Measurements from ENCODE around the gene IGF2R.
"Not testable (repeated sequence)": the region's sequence is repeated elsewhere in the genome, so short reads cannot be mapped to it uniquely, and the experiment has no call there.

IGF2R gene

DNA sequence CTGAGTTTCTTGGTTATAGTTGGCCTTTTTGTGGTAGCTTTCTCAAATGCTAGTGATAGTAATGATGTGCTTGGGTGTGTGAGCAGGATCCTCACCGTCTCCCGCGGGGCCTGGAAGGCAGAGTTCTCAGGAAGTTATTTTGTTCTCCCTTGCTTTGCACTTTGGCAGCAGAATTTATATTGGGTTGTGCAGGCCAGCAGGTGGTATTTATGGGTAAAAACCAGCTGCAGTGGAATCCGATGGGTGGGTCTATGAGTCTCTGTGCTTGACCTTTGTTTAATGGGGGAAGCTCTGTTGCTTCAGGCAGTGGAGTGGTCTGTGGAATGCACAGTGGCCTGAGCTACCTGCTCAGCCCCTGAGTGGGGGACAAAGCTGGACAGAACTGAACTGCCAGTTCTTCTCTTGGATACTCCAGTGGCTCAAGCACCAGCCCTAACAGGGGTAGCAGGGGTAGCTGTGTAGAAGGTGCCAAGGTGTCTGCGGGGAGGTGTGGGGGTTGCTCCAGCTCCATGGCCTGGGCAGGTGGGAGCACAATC, 27.3 kb downstream of the IGF2R start:
- in situ Hi-C loops (cut with MboI; ENCODE audit: low sequenced_read_pairs) = no loop called here

DNA sequence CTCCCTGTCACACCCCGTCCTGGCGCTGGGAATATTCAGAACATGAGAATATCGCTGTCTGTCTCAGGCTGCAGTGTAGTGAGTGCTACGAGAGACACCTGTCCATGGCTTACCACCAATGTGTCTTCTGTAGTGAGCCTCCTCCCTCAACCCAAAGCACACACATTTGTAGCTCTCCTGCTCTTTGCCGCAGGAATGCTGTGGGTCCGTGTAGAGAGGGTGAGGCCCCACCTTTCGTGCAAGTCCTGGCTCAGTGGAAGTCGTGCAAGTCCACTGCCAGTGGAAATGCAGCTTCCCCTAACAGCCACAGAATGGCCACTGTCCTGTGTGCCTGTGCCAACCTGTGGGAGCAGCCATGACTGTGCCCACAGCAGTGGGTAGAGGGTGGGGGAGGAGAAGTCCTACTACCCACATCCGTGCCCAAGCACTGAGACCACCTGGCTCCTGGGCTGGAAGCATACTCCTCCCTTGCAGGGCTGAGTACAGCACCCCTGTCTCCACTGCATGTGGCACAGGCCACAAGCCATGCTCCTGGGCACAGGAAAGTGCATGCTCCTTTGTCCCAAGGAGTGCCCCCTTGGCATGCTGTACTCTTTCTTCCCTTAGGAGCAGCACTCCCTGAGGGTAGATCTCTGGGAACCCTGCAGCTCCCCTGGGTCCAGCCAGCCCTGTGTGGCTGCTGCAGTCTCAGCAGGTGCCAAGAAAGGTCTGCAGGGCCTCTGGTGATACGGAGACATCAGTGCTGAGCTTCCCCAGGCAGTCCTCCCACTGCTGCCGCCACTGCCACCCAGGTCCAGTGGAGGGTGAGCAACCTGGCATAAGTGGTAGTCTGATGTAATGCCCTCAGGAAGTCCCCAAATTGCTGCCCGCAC, 28.0 kb downstream of the IGF2R start:
- in situ Hi-C loops (cut with MboI; ENCODE audit: low sequenced_read_pairs) = no loop called here

DNA sequence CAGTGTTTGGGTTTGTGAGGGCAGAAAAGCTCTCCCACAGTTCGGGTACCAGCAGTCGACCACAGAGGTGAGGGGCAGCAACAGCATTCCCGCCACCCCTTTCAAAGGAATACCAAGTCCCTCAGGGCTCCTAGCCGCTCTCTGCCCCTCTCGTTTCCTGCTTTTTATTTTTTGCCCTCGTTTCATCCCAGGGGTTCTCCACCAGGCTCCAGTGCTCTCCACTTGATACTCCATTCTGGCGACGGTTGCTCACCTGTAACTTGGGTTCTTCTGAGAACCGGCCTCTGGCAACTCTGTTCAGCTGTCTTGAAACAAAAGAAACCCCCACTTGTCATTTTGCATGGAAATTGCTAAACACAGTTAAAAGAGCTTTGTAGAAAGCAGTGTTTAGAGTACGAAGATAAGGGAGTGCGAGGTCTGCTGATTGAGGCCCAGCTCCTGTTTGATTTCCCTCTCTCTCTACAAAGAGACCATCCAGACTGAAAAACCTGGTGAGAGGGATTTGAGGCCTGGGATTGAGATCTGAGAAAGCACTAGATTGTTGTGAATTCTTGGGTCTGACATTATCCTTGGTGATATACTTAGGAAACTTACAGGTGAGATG, 28.7 kb downstream of the IGF2R start:
- in situ Hi-C loops (cut with MboI; ENCODE audit: low sequenced_read_pairs) = no loop called here

DNA sequence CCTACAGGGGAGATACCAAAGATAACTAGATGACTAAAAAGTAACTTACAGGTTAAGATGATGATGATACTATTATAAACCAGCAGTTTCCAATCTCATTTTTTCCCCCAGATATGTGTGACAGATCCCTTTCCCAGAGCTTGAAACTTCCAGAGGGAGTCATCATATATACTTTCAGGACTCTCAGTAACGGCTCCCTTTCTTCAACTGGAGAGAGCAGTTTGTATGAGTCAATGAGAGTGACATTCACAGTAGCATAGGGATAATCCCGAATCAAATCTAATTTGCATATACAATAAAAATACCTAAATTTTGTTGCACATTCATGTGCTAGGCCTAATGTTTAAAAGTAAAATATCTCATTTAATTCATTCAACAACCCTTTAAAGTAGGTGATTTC, 29.7 kb downstream of the IGF2R start:
- in situ Hi-C loops (cut with MboI; ENCODE audit: low sequenced_read_pairs) = no loop called here

DNA sequence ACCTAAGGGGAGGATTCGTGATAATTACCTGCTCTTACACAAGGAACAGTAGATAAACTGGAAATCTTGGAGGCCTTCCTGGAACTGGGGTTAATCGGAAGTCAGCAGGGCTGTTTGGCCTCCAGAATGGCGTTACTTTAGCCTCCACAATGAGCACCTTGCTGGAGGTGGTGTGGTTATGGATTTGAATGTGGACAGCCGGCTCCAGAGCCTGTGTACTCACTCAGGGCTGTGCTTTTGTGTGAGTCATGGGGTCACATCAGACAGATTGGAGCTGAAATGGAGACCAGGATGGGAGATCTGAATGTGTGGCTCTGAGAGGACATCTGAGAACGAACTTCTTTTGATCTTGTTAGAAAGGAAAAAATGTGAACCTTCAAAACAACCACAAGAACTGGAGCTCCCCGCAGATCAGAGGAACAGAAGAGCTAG, 30.4 kb downstream of the IGF2R start:
- in situ Hi-C loops (cut with MboI; ENCODE audit: low sequenced_read_pairs) = no loop called here

DNA sequence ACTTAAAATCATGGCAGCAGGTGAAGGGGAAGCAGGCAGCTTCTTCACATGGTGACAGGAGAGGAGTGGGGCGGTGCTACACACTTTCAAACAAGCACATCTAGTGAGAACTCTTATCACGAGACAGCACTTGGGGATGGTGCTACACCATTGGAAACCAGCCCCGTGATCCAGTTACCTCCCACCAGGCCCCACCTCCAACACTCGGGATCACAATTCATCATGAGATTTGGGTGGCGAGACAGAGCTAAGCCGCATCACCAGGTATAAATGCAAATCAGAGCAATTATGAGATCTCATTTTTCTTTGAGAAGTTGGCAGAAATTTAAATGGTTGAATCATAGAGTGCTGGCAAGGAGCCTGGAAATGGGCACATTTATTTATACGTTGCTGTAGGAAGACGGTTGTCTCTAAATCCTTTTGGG, 31.4 kb downstream of the IGF2R start:
- in situ Hi-C loops (cut with MboI; ENCODE audit: low sequenced_read_pairs) = no loop called here

DNA sequence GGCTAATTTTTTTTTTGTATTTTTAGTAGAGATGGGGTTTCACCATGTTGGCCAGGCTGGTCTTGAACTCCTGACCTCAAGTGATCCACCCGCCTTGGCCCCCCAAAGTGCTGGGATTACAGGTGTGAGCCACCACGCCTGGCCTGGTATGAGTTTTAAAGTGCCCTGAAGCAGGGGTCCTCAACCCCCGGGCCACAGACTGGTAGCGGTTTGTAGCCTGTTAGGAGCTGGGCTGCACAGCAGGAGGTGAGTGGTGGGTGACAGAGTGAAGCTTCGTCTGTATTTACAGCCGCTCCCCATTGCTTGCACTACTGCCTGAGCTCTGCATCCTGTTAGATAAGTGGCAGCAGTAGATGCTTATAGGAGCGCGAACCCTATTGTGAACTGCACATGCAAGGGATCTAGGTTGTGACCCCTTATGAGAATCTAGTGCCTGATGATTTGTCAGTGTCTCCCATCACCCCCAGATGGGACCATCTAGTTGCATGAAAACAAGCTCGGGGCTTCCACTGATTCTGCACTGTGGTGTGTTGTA, 32.1 kb downstream of the IGF2R start:
- in situ Hi-C loops (cut with MboI; ENCODE audit: low sequenced_read_pairs) = not testable (repeated sequence)

DNA sequence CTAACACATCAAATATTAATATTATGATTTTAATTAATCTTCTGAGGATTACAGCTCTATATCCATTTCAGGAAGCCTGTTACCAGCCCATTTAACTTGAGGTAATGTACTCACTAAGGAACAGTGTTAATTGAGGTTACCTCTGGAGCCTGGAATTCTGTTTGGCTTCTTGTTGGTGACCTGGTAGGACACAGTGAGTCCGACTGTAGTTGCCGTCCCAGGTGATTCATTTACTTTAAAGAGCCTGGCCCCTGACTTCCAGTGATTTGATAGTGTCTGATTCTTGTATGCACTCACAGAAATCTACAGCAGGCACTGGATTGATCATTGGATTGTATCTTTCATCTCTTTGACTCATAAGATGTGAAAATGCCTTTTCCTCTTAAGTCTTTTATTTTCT, 34.0 kb downstream of the IGF2R start:
- in situ Hi-C loops (cut with MboI; ENCODE audit: low sequenced_read_pairs) = no loop called here

DNA sequence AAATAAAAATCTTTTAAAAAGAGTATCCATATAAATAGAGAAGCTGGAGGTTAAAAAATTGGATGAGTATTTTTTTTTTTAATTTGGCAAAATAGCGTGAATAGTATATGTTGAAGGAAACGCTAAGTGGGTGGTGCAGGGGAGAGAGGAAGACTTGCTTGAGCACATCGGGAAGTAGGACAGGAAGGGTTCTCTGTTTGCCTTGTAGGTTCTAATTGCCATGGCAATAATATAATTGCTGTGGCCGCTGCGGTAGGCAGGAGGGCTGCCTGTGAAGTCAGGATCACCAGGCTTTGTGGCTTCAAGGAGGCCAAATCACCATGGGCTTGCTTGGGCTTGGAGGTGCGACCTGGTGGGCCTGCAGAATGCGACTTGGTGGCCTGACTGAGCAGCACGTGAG, 35.1 kb downstream of the IGF2R start:
- in situ Hi-C loops (cut with MboI; ENCODE audit: low sequenced_read_pairs) = no loop called here

DNA sequence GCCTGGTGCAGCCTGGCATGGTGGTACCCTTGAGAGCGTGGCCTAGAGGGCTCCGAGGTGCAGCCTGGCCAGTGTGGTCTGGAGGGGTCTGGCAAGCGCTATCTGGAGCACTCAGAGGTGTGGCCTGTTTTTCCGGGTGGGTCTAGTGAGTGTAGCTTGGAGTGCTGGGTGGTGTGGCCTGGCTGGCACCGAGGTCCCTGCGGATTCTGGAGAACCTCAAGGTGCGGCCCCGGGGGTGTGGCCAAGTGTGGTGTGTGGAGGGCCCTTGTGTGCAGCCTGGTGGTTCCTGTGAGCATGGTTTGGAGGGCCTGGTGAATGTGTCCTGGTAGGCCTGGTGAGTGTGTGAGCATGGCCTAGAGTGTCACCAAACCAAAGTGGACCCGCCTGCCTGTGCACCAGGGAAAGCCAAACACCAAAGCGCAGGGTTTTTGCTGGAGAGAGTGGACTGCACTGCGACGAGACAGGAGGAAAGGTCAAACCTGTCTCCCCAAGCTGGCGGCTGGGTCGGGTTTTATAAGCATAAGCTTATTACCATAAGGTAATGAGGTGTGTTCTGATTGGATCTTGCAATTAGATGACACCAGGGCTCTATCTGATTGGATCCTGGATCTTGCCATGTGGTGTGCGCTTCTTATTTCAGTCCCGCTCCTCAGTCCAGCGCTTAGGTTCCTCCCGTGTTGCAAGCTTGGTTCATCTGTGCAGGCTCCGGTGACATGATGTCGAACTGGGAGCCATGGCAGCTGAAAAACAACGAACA, 35.7 kb downstream of the IGF2R start:
- in situ Hi-C loops (cut with MboI; ENCODE audit: low sequenced_read_pairs) = no loop called here

DNA sequence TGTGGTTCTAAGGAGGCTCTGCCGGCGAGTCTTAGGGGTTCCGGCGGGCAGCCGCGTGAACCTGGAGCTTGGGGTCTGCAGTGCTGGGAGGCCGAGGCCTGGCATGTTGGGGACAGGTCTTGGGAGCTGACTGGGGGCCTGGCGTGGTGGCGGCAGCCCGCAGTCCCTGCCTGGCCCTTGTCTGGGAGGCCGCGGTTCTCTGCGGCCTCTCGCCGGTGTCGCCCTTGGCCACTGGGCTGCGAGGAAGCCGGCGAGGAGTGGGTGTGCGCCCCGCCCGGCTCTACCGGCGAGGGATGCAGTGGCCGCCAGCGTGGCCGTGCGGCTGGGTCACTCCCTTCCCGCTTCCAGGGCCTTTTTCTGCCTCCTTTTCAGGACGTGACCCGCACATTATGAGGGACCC, 36.3 kb downstream of the IGF2R start:
- in situ Hi-C loops (cut with MboI; ENCODE audit: low sequenced_read_pairs) = no loop called here

DNA sequence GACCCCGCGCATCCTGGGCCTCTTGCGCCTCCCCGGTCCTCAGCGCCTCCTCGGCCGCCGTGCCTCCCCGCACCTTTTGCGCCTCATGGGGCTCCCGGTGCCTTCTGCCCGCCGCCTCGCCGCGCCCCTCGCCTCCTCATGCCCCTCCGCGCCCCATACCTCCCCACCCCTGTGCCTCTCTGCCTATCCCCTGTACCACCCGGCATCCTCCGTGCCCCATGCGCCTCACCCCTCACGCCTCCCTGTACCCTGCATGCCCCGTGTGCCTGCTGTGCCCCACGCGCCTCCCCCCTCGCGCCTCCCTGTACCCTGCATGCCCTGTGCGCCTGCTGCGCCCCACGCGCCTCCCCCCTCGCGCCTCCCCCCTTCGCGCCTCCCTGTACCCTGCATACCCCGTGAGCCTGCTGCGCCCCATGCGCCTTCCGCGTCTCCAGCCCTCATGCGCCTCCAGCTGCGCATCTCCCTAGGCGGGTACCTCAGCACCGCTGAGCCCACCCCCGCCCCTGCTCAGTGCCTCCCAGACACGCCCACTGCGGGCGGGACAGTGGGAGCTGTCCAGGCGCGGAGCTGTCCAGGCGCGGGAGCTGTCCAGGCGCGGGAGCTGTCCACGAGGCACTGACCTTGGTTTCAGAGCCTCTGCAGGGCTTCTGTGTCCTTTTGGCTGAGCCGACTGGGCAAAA, 37.1 kb downstream of the IGF2R start:
- in situ Hi-C loops (cut with MboI; ENCODE audit: low sequenced_read_pairs) = no loop called here

DNA sequence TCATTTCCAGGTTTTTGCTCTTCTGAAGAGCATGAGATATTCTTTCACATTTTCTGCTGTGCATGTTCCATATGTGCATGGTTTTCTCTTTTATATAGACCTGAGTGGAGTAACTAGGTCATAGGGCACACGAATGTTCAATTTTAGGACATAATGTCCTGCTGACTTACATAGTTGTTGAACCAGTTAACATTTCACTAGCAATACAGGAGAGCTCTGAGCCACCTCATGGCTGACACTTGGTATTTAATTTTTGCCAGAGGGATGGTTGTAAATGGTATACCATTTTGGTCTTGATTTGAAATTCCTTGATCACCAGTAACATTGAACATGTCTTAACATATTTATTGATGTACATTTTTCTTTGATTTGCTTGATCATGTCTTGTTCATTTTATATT, 38.3 kb downstream of the IGF2R start:
- in situ Hi-C loops (cut with MboI; ENCODE audit: low sequenced_read_pairs) = no loop called here

DNA sequence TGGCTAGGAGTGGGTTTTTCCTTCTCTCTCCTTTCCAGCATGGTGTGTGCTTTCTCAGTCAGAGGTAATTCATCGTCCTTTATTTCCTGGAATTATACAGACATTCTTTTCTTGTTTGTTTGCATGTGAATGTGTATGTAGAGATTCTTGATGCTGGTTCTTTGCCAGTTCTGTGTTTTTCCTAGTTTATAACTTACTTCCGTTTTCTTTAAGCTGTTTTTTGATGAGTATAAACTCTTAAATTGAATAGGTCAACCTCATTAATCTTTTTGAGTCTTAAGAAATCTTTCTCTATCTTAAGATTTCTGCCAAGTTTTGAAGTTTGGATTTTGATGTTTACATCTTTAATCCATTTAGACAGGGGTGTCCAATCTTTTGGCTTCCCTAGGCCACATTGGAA, 38.7 kb downstream of the IGF2R start:
- in situ Hi-C loops (cut with MboI; ENCODE audit: low sequenced_read_pairs) = no loop called here

DNA sequence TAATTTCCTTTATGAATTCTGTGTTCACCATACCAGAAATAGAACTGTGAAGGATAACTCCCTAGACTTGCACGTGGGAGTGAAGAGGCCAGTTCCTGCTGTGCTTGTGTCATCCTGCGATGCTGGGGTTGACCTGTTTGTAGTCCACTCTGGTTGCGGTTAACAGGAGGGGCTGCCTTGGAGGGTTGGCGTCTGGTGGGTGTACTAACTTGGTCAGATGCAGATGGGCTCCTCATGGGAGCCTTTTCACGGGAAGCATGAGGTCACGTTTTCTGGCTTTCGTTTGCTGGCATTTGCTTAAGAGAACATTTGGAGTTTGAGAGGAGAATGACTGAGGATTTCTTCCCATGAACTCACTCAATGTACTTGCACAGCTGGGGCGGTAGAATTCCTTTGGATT, 41.2 kb downstream of the IGF2R start:
- in situ Hi-C loops (cut with MboI; ENCODE audit: low sequenced_read_pairs) = no loop called here

DNA sequence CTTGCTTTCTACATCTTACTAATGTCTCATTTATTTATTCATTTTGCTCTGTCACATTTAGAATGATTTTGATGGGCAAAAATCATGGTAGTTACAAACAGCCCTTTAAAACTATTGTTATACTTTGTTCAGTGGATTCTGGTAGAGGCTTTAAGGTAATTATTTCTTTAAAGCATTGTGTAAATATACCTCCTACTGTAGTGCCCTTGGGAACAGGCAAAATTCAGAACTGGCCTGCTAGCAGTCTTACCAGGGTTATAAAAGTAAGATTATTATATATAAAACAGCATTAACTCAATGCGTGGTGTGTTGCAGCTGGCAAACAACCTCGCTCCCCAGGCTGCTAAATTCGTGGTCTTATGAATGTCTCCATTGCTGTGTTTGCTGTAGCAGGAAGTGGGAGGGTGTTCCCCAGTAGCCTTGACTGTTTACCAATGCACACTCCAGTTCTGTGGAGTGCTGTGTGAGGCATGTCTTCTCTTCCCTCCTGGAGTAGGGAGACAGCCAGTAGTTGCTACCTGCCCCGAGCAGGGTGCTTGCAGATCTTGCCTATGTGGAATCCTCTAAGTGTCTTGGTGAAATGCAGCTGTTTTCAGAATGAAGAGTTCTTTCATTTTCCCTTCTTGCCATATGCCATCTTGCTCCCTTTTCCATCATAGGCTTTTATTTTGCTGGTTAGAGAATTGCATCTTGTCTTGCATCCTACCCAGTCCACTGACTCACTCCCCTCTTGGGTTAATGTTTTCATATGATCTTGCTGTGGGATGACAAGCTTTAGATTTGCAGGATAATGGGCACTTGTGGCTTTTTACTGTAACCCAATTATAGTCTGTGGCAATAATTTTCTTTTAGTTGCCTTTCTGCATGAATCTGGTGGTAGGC, 45.3 kb downstream of the IGF2R start:
- in situ Hi-C loops (cut with MboI; ENCODE audit: low sequenced_read_pairs) = no loop called here

DNA sequence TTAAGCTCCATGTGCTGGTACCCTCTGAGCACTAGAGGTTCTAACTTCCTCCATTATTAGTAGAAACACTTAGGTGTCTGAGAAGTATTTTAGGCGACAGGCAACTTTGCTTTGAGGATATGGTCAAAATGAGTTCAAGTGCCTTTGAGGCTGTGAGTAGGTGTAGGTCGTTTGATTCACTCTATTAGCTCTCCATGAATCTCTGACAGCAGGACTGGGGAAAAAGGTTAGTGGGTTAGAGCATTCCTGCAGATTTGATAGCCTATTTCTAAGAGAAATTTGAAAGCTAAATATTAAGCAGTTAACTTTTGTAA, 45.9 kb downstream of the IGF2R start:
- in situ Hi-C loops (cut with MboI; ENCODE audit: low sequenced_read_pairs) = no loop called here

DNA sequence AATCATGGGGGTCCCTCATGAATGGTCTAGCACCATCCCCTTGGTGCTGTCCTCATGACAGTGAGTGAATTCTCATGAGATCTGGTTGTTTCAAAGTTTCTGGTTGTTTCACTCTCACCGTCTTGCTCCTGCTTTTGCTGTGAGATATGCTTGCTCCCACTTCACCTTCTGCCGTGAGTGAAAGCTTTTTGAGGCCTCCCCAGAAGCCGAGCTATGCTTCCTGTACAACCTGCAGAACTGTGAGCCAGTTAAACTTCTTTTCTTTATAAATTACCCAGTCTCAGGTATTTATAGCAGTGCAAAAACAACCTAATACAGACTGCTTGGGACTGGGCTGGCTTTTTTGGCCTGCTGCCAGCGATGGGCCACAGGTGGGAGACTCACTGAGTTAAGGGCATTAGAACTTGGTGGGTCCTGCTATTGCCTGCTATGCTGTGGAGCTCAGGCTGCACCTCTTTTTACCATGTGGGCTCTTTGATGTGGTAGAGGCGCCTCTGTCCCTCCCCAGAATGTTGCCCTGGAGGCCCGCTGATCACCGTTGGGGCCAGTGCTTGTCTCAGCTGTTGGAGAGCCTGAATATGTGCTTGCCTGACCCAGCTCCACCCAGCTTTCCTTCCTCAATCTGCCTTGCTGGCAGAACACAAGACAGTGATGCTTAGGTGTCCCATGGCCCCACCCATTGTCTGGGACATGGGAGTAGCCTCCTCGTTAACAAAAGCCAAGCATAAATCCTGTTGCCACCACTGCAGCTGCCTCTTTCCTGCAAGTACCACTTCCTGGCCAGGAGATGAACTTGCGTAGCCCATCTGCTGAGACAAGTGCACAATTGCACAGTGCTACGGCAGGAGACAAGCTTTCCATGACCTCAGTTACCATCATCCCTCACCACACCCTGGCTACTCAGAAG, 47.1 kb downstream of the IGF2R start:
- in situ Hi-C loops (cut with MboI; ENCODE audit: low sequenced_read_pairs) = no loop called here

DNA sequence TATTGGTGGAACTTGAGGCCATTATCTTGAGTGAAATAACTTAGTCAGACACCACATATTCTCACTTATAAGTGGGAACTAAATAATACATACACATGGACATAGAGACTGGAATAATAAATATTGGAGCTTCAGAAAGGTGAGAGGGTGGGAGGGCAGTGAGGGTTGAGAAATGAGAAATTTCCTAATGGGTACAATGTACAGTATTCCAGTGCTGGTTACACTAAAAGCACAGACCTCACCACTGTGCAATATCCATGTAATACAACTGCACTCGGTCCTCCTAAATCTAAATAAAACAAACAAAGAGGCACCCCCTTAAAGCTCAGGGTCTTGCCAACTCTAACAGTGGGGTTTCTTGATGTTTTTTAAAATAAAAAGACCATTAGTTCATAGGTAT, 53.2 kb downstream of the IGF2R start:
- in situ Hi-C loops (cut with MboI; ENCODE audit: low sequenced_read_pairs) = no loop called here
